Measurements from ENCODE around the gene CEP41.
"Not testable (repeated sequence)": the region's sequence is repeated elsewhere in the genome, so short reads cannot be mapped to it uniquely, and the experiment has no call there.

Gene CEP41

DNA sequence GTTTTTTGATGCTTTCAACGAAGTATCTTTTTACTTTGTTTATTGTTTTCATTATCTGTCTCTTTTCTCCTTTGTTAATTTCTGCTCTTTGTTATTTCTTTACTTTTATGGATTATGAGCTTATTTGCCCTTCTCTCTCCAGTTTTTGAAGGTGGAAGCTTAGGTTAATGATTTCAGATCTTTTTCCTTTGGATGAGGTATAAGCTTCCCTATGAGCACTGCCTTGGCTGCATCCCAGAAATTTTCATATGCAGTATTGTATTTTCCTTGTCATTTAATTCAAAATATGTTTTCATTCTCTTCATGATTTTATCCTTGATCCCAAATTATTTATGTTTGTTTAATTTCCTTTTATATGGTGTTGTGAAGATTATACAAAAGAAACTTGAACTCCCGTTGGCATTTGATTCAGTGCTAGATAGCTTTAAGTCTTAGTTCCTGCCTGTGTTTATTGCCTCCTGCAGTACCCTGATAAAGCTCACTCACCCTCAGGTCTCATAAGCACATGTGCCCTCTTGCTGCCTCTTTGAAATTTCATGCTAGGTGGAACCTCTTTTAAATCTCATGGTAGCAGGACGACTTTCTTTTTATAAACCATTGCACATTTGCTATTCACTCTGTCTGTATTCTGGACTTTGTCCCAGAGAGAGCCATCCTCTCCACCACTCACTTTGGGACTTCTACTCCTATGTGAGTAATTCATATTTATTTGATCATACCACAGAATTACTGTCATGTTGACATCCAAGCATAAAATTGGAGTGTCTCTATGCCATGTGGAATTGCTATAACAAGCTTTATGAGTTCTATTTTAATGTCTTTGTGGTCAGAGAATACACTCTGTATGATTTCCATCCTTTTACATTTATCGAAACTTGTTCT is 23.0 kb upstream of the CEP41 start:
- H3K4me3 ChIP-seq (ENCODE audit: low read depth, low read length) = no peak overlapping the region
- DNase-seq (ENCODE audit: low read depth) = no peak
- TF ChIP-seq, protein P1, sequence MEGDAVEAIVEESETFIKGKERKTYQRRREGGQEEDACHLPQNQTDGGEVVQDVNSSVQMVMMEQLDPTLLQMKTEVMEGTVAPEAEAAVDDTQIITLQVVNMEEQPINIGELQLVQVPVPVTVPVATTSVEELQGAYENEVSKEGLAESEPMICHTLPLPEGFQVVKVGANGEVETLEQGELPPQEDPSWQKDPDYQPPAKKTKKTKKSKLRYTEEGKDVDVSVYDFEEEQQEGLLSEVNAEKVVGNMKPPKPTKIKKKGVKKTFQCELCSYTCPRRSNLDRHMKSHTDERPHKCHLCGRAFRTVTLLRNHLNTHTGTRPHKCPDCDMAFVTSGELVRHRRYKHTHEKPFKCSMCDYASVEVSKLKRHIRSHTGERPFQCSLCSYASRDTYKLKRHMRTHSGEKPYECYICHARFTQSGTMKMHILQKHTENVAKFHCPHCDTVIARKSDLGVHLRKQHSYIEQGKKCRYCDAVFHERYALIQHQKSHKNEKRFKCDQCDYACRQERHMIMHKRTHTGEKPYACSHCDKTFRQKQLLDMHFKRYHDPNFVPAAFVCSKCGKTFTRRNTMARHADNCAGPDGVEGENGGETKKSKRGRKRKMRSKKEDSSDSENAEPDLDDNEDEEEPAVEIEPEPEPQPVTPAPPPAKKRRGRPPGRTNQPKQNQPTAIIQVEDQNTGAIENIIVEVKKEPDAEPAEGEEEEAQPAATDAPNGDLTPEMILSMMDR (IDR thresholded peaks at IDR 0.05; ENCODE audit: control insufficient read depth, extremely low read depth, insufficient read depth) = no peak

DNA sequence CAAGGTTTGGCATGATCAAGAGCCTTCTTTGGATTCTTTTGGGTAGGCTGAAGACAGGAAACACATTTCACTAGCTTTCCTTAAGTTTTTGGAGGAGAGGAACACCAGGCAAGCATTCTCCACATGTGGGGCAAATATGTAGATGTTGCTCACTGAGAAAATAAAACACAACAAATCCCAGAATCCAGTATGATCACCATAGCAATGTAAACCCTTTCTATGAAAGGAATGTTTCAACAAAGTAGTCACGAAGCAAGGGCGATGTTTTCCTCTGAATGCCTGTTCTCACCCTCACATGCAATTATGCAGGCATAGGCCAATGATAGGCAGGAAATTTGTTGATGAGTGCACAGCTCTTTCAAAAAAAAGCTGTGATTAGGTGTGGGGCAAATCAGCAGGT is 20.5 kb upstream of the CEP41 start:
- no peak overlapping the region for H3K4me3 ChIP-seq (ENCODE audit: low read depth, low read length)
- TF ChIP-seq, protein P1 (IDR thresholded peaks at IDR 0.05; ENCODE audit: control insufficient read depth, extremely low read depth, insufficient read depth) = no peak
- DNase-seq (ENCODE audit: low read depth) = no peak

DNA sequence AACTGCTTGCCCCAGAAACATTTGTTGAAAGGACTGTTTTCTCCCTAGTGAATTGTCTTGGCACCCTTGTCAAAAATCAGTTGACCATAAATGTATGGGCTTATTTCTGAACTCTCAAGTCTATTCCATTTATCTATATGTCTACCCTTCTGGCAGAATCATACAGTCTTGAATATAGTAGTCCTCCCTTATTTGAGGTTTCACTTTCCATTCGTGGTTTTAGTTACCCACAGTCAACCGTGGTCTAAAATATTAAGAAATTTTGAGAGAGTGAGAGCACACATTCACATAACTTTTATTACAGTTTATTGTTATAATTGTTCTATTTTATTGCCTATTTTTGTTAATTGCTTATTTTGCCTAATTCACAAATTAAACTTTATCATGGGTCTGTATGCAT is 17.4 kb upstream of the CEP41 start:
- no peak for DNase-seq (ENCODE audit: low read depth)
- TF ChIP-seq, protein P1 (IDR thresholded peaks at IDR 0.05; ENCODE audit: control insufficient read depth, extremely low read depth, insufficient read depth) = no peak
- no peak overlapping the region for H3K4me3 ChIP-seq (ENCODE audit: low read depth, low read length)

DNA sequence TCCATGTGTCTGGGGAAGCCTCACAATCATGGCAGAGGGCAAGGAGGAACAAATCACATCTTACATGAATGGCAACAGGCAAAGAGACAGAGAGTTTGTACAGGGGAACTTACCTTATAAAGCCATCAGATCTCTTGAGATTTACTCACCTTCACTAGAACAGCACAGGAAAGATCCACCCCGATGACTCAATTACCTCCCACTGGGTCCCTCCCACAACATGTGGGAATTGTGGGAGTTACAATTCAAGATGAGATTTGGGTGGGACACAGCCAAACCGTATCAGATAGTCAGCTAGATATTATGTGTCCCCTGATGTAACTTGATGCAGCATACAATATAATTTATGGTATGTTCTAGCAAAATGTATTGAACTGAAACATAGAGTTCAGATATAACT is 14.1 kb upstream of the CEP41 start:
- no peak overlapping the region for H3K4me3 ChIP-seq (ENCODE audit: low read depth, low read length)
- no peak for DNase-seq (ENCODE audit: low read depth)

DNA sequence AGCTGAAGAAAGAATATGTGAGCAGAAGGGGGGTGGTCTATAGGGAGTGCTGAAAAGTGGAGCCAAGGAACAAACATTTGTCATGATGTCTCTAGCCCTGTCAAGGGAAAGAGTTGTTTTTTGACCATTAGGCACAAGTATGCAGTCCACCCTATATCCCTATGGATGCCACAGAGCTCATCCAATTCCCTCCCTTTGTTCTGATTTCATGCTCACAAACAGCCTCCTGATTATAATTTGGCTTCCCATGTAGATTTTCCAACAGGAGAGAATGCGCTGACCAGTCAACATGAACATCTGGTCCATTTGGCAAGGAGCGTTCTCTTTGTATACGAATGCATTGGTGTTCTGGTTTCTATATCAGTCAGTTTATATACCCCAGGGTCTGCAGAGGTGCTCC is 12.1 kb upstream of the CEP41 start:
- no peak overlapping the region for H3K4me3 ChIP-seq (ENCODE audit: low read depth, low read length)
- DNase-seq (ENCODE audit: low read depth) = no peak
- TF ChIP-seq, protein P1 (IDR thresholded peaks at IDR 0.05; ENCODE audit: control insufficient read depth, extremely low read depth, insufficient read depth) = no peak

More for the DNA sequence above, 14.1 kb upstream of the CEP41 start:
- TF ChIP-seq, protein P1 (IDR thresholded peaks at IDR 0.05; ENCODE audit: control insufficient read depth, extremely low read depth, insufficient read depth) = no peak

DNA sequence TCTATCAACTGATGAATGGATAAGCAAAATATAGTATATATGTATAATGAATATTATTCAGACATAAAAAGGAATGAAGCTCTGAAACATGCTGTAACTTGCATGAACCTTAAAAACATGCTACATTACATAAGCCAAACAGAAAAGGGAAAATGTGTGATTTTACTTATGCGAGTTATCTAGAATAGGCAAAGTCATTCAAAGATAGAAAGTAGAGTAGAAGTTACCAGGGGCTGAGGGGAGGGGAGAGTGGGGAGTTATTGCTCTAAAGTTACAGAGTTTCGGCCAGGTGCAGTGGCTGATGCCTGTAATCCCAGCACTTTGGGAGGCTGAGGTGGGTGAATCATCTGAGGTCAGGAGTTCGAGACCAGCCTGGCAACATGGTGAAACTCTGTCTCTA is 10.5 kb upstream of the CEP41 start:
- not testable (repeated sequence) for DNase-seq (ENCODE audit: low read depth); H3K4me3 ChIP-seq (ENCODE audit: low read depth, low read length)

DNA sequence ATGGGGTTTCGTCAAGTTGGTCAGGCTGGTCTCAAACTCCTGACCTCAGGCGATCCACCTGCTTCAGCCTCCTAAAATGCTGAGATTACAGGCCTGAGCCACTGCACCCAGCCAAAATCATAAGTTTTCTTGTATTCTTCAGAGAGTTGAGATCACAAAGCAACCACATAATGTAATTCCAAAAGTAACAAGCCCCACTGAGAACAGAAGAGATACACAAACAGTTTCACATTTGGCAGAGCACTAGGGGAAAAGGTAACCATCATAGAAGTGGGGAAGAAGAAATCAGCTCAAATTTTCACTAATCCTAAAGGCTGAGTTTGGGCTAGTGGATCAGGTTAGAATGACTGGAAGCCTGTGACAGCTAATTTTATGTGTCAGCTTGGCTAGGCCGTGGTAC is 5.4 kb upstream of the CEP41 start:
- H3K4me3 ChIP-seq (ENCODE audit: low read depth, low read length) = no peak overlapping the region
- TF ChIP-seq, protein P1 (IDR thresholded peaks at IDR 0.05; ENCODE audit: control insufficient read depth, extremely low read depth, insufficient read depth) = no peak

More for the DNA sequence above, 5.4 kb upstream of the CEP41 start:
- no peak for DNase-seq (ENCODE audit: low read depth)
